K562 (cell line): ENCODE data around the gene HPS3. TPM values are rescaled to one million over a fixed set of nuclear protein-coding genes. Genes with fewer than 3 reads are reported as not detected.

ENCODE experiments used
- ATAC-seq: fragments of 200-7000 bp; cut with Tn5 transposase; 3 replicates; pipeline ENCODE4 v1.9.1; 2020; ENCODE audit warnings: moderate library complexity
- BruUV-seq: library from RNA; stranded (reverse); fragments of 400-500 nt; replicated peaks from 2 replicates; lab custom pipeline; 2021; lab: Mats Ljungman, UMichigan
- CTCF ChIA-PET: fragments of 300-600 bp; formaldehyde crosslinking; extraction: SDS; loops from one replicate; lab custom pipeline; 2021; ENCODE audit warnings: low intra/inter-chr PET ratio; lab: Yijun Ruan, JAX
- POLR2A ChIA-PET: fragments of 300-600, 350-650 bp; sonication (Branson Sonifier 250); formaldehyde crosslinking; extraction: SDS; loops from one replicate; lab custom pipeline; 2021; ENCODE audit warnings: antibody characterized with exemption, inconsistent platforms; lab: Yijun Ruan, JAX
- DNase-seq, 4 experiments: peaks; one replicate each; pipeline versions ENCODE4 v3.0.0 to v3.0.0-alpha.2; 2011 to 2018; ENCODE audit warnings: low spot score in 3 of 4, mixed read lengths in 3 of 4; ENCODE audit errors: extremely low read depth in 1 of 4
- FAIRE-seq: peaks from 2 replicates; lab custom pipeline; 2011; peaks lifted over from hg19 to GRCh38; lab: Jason Lieb, UNC
- H2AFZ ChIP-seq: 2 replicates; pipeline ENCODE4 v1.6.0; 2011; ENCODE audit warnings: low read depth, low read length, control low read depth, inconsistent platforms
- H3K27ac ChIP-seq: fragments of 200-600 bp; 3 replicates; pipeline ENCODE4 v1.8.0; 2011; ENCODE audit warnings: low read depth, mild to moderate bottlenecking, control low read depth, inconsistent platforms, low read length, moderate library complexity, mixed read lengths; ENCODE audit errors: extremely low read depth
- H3K27me3 ChIP-seq, 2 experiments: fragments of 300-600 bp in 1 of 2; 2 replicates in 1 of 2; 3 replicates in 1 of 2; pipeline versions ENCODE4 v1.6.0 to v1.8.0; 2011; ENCODE audit warnings: inconsistent platforms in 2 of 2, low read length in 2 of 2, mild to moderate bottlenecking in 1 of 2, mixed read lengths in 1 of 2, moderate library complexity in 1 of 2; ENCODE audit not compliant: control insufficient read depth in 2 of 2, insufficient read depth in 2 of 2
- H3K36me3 ChIP-seq: fragments of 300-600 bp; 3 replicates; pipeline ENCODE4 v1.8.0; 2011; ENCODE audit warnings: mild to moderate bottlenecking, low read length, inconsistent platforms; ENCODE audit not compliant: control insufficient read depth, insufficient read depth
- H3K4me1 ChIP-seq, 2 experiments: fragments of 200-600 bp in 1 of 2; replicated peaks in 1 of 2; 2 replicates in 1 of 2; 3 replicates in 1 of 2; pipeline versions ENCODE4 v1.5.1 to v1.8.0; 2011; ENCODE audit warnings: inconsistent platforms in 2 of 2, low read length in 2 of 2, mild to moderate bottlenecking in 1 of 2, mixed read lengths in 1 of 2, moderate library complexity in 1 of 2; ENCODE audit not compliant: control insufficient read depth in 2 of 2, insufficient read depth in 2 of 2
- H3K4me2 ChIP-seq: 2 replicates; pipeline ENCODE4 v1.6.1; 2011; ENCODE audit warnings: low read length, control low read depth, inconsistent platforms, mixed read lengths; ENCODE audit not compliant: insufficient read depth
- H3K4me3 ChIP-seq: fragments of 200-600 bp; sonication (generic), shearing (Covaris generic); 2 replicates; pipeline ENCODE4 v1.5.1; 2016; ENCODE audit warnings: control low read depth, inconsistent platforms
- H3K79me2 ChIP-seq: fragments of 200-600 bp; 3 replicates; pipeline ENCODE4 v1.8.0; 2011; ENCODE audit warnings: low read length, inconsistent platforms; ENCODE audit not compliant: control insufficient read depth, insufficient read depth
- H3K9ac ChIP-seq, 2 experiments: 2 replicates each; pipeline versions ENCODE4 v1.6.0 to v1.6.1; 2011; ENCODE audit warnings: low read depth in 2 of 2, low read length in 2 of 2, control low read depth in 1 of 2, inconsistent platforms in 1 of 2, mild to moderate bottlenecking in 1 of 2, mixed read lengths in 1 of 2; ENCODE audit not compliant: insufficient read depth in 1 of 2
- H3K9me1 ChIP-seq: one replicate; pipeline ENCODE4 v1.6.0; 2011; ENCODE audit warnings: inconsistent platforms, mild to moderate bottlenecking, low read length, moderate library complexity; ENCODE audit not compliant: control insufficient read depth, insufficient read depth
- H3K9me3 ChIP-seq: replicated peaks from 2 replicates; pipeline ENCODE4 v1.5.1; 2011; ENCODE audit warnings: low read depth, low read length, inconsistent platforms; ENCODE audit not compliant: control insufficient read depth, insufficient read depth
- H4K20me1 ChIP-seq: replicated peaks from 2 replicates; pipeline ENCODE4 v1.6.1; 2011; ENCODE audit warnings: low read length, inconsistent platforms, mixed read lengths; ENCODE audit not compliant: control insufficient read depth, insufficient read depth
- CBX2 ChIP-seq: fragments of 200-600 bp; sonication (generic); IDR thresholded peaks from one replicate; pipeline ENCODE4 v1.6.1; 2012; ENCODE audit warnings: mild to moderate bottlenecking, low read length, inconsistent platforms; ENCODE audit not compliant: insufficient read depth, poor library complexity, severe bottlenecking
- EGR1 ChIP-seq: fragments of 450-650 bp; conservative IDR thresholded peaks from 2 replicates; pipeline ENCODE4 v1.6.1; 2017; ENCODE audit warnings: mild to moderate bottlenecking
- HNRNPK ChIP-seq: fragments of 200-400 bp; formaldehyde crosslinking; IDR thresholded peaks from one replicate; pipeline ENCODE4 v1.6.1; 2018; ENCODE audit warnings: mild to moderate bottlenecking, low read depth, low read length; ENCODE audit not compliant: poor library complexity, severe bottlenecking
- NR2C1 ChIP-seq, 2 experiments: fragments of 450-650 bp; IDR thresholded peaks; 2 replicates each; pipeline ENCODE4 v1.6.1; 2017; ENCODE audit warnings: mild to moderate bottlenecking in 2 of 2, antibody characterized with exemption in 1 of 2, inconsistent platforms in 1 of 2, missing compliant biosample characterization in 1 of 2, missing genetic modification characterization in 1 of 2
- PCBP1 ChIP-seq: fragments of 200-400 bp; formaldehyde crosslinking; IDR thresholded peaks from 2 replicates; pipeline ENCODE4 v1.6.1; 2018; ENCODE audit warnings: mild to moderate bottlenecking, low read depth, low read length; ENCODE audit not compliant: poor library complexity, severe bottlenecking
- PKNOX1 ChIP-seq: fragments of 450-650 bp; IDR thresholded peaks from 2 replicates; pipeline ENCODE4 v1.6.1; 2016
- TBL1XR1 ChIP-seq, 2 experiments: IDR thresholded peaks; 2 replicates each; pipeline ENCODE4 v1.6.1; 2012; ENCODE audit warnings: improper control_type of control experiment in 2 of 2, low read length in 2 of 2, mild to moderate bottlenecking in 1 of 2
- TGIF2 ChIP-seq: sonication (generic); formaldehyde crosslinking; IDR thresholded peaks from 2 replicates; pipeline ENCODE4 v1.8.1; 2022; ENCODE audit warnings: mild to moderate bottlenecking, missing genetic modification reagents, moderate library complexity
- ZNF23 ChIP-seq: fragments of 250-450 bp; sonication (Bioruptor Pico); IDR thresholded peaks from 2 replicates; pipeline ENCODE4 v1.4.0; 2020; ENCODE audit warnings: mild to moderate bottlenecking
- ZNF280A ChIP-seq: fragments of 450-650 bp; IDR thresholded peaks from 2 replicates; pipeline ENCODE4 v1.6.1; 2018; ENCODE audit warnings: mild to moderate bottlenecking, low read depth; ENCODE audit not compliant: partially characterized antibody
- WGBS: fragments of 100-300 bp; shearing (Covaris generic); methylation state at CpG from one replicate; pipeline ENCODE4 v1.1.6; 2016; ENCODE audit warnings: low coverage, mixed read lengths; ENCODE audit not compliant: insufficient coverage; ENCODE audit errors: missing lambda C conversion rate; 5-methylcytosine and 5-hydroxymethylcytosine counted together
- in situ Hi-C: fragments of 300-500 bp; cut with MboI; formaldehyde crosslinking; loops from 4 replicates; pipeline ENCODE4 v1.15.0; 2018; ENCODE audit warnings: inconsistent platforms, mixed read lengths
- intact Hi-C: fragments of 100-400 bp; cut with micrococcal nuclease; formaldehyde crosslinking; loops from 2 replicates; pipeline ENCODE4 v1.14.2; 2022
- polyA plus RNA-seq, 8 experiments: library from polyadenylated mRNA; depleted of rRNA in 4 of 8; stranded (reverse) in 5 of 8; unstranded in 3 of 8; fragments of >200 nt; fragmentation: Nextera tagmentation in 2 of 8; fragmentation: Illumina TruSeq in 1 of 8; extraction: Ambion mirVana in 2 of 8; extraction: Trizol in 1 of 8; gene quantifications; 2 replicates each; pipeline versions ENCODE4 v1.2.1 to v1.2.3, GENCODE V29; 2011 to 2014; ENCODE audit warnings: inconsistent platforms in 1 of 8, missing spikeins in 1 of 8
- total RNA-seq, 7 experiments: library from RNA; depleted of rRNA in 6 of 7; stranded (reverse); fragments of >200 nt in 6 of 7; fragmentation: Illumina TruSeq in 2 of 7; extraction: Trizol in 2 of 7; gene quantifications; 2 replicates each; pipeline versions ENCODE4 v1.2.1 to v1.2.3, GENCODE V29; 2011 to 2021; ENCODE audit warnings: low replicate concordance in 1 of 7

The HPS3 gene
- total and polyA plus RNA-seq, 9 of the 15 experiments (the other 6 are each of a cell fraction or from before 2014, with no cell fraction given): 1.2 to 11.3 (median 7.6) TPM

- H3K27ac ChIP-seq: no peak overlapping the region
- no peaks in the 10 kb centered on the region for H3K36me3 ChIP-seq
- H3K79me2 ChIP-seq: no peaks in the 10 kb centered on the region
- BruUV-seq: no TSS peak
- TF ChIP-seq EGR1 (no peak), ZNF280A (no peak), ZNF23 (CRISPR knock-in tag) (no peak), TGIF2 (CRISPR knock-in tag) (no peak), TBL1XR1 (IDR thresholded peaks at IDR 0.05; ENCODE audit: low read length in 2 of 2) (no peak), PCBP1 (no peak), NR2C1 (IDR thresholded peaks at IDR 0.05) (no peak), NR2C1 (tag; IDR thresholded peaks at IDR 0.05) (no peak), HNRNPK (no peak), PKNOX1 (no peak), CBX2 (no peak)
- ATAC-seq (no peak), FAIRE-seq (no peak), DNase-seq (no peak)
- H3K27me3 ChIP-seq: no peaks in the 10 kb centered on the region; a peak in 1 of 5 replicates
- H3K9ac ChIP-seq: no peak overlapping the region
- in situ Hi-C loops: no loop called here
- H3K4me2 ChIP-seq: no peak overlapping the region
- H3K9me1 ChIP-seq: no peaks in the 10 kb centered on the region
- no peaks in the 10 kb centered on the region; a peak in 1 of 5 replicates for H3K4me1 ChIP-seq
- CTCF ChIA-PET: no interaction called here
- no peaks in the 10 kb centered on the region; the same call in 1 of the 2 replicates for H3K9me3 ChIP-seq
- POLR2A ChIA-PET: no interaction called here
- 12% methylated on average over 3 of the region's 3 CpGs for WGBS
- intact Hi-C loops: no loop called here
- no peak overlapping the region for H2AFZ ChIP-seq
- H4K20me1 ChIP-seq: no peaks in the 10 kb centered on the region
- no peak overlapping the region for H3K4me3 ChIP-seq
Measured at GRCh38 chr3:149104484-149104883, 25.0 kb upstream of the HPS3 start.
